GM19468 (cell line): Measurements from ENCODE around the gene SHC3.

Source experiments
- ATAC-seq: cut with Tn5 transposase; IDR thresholded peaks from one replicate; pipeline ENCODE4 v1.9.1; 2021; ENCODE audit warnings: mild to moderate bottlenecking, moderate library complexity, moderate number of reproducible peaks; ENCODE audit not compliant: unreplicated experiment; ENCODE audit errors: extremely low read depth

SHC3 gene

DNA sequence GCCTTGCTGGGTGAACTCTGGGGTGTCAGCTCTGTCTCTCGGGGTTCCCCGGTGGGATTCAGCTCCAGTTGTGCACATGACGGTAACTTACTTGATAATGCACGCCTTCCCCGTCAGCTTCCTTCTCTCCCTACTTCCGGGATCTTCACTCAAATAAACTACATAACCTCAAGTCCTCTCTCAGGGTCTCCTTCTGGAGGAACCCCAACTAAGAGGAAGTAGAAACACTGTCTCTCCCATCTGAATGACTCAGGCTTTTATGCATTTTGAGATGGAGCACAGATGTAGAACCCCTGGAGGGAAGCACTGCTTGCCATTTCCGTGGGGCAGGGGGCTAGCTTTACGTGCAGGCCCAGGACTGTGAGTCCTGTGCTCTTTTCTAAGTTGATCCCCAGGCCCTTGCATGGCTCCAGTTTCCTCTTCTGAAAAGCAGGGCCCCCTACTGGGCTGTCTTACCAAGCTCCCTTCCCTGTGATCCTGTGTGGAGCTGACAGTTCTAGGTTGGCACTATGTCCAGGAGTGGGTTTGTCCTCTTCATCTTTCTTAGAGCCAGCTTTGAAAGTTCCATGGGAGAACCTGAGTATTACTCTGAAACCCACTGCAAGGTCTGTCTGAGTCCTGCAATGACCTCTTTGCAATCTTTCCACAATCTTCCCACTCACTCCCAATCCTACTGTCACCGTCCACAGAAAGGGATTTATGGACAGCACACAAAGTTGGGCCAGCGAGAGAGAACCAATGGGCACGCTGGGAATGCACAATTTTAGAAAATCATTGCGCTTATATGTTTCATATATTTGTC lies 169.7 kb downstream of the SHC3 start:
- no peak for ATAC-seq

DNA sequence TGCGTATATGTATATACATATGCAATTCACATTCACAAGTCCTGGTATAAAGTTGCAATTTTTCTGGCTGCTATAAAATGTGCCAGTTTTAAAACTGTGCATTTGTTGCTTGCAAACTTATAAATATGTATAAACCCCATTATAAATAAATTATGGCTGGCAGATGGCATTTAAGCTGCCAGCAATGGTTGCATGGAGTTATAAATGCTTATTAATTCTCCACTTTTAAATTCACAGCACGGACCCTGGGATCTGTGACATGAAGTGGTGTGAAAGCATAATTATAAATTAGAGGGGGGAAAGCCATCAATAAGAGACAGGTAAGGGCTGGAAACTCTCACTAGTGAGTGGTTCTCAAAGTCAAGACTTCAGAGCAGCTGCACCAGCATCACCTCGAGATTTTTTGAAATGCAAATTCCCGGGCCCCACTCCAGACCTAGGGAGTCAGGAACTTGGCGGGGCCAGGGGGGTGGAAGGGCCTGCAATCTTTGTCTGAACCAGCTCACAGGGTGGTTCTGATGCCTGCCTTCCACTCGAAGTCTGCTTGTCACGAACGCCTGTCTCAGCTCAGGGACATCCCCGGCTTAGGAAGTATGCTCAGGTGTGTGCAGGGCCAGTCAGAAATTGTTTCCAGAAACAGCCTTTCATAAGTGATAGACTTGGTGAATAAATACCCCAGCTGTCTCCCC lies 170.4 kb downstream of the SHC3 start:
- no peak for ATAC-seq

DNA sequence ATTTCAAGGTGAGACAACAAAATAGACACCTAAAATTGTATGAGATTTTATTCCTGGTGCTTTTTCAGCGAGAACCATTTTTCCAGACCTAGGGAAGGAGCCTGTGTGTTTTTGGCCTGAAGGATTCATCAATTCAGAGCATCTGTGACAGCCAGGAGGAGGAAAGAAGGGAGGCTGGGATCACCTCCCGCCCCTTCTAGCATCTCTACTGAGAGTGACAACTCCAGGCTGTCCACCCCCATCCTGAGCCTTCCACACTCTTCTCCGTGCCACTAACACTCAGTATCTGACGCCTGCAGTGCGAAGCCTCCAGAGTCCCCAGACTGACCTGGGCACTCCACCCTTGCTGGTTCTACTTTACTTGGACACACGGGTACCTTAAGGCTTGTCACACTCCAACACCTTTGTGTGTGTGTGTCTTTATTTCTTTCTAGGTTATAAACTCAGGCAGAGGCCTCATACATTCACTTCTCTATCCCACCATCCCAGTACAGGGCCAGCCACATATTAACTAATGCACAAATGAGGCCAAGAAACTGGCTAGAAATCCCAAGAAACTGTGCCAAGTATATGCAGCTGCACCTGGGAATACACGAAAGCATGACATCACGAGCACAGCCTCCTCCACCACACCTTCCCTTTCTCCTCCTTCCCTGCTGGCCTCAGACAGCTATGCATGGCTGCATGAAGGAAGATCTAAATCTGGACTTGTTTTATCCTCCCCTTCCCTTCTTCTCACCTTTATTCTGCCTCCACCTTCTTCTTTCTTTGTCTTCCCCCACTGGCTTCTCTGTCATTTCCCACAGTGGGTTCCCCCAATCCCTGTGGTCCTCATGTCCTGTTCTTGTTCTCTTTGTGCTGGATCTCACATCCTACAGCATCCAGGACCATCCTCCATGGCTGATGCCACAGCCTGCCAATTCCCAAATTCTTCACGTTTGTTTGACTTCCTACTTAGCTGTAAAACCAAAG lies 171.3 kb downstream of the SHC3 start:
- ATAC-seq, result no peak

DNA sequence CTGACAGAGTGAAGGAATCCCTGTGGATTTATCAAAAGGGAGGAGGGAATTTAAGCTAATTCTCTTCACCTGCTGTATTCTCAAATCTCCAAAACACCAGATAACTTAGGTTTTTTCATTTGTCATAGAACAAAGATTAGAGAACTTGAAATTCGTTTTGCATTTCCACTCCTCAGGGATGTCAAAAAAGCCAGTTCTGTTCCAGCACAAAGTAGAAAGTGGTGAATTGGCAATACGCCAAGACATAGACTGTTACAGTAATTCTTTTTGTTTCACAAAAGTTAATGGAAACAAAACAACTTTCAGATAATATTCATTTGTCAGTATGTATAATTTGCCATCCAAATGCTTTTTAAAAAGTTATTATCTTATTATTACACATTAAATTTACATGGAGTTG lies 172.4 kb downstream of the SHC3 start:
- no peak for ATAC-seq

DNA sequence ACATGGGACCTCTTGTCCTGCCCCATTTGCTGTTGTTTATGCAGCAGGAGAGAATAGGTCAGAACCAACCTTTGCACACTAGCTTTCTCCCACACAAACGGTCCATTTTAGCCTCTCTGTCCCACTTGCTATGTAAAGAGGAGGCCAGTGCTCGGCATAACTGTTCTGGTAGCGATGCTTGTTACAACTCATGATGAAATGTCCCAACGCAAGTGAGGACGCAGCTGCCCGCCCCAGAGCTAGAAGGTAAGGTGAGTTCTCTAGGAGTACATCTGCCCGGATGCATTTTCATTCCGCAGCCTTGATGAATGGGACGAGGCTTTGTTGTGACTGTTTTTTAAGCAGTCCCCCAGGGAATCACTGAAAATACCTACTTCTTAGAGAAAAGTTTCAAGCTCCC lies 173.3 kb downstream of the SHC3 start:
- no peak for ATAC-seq

DNA sequence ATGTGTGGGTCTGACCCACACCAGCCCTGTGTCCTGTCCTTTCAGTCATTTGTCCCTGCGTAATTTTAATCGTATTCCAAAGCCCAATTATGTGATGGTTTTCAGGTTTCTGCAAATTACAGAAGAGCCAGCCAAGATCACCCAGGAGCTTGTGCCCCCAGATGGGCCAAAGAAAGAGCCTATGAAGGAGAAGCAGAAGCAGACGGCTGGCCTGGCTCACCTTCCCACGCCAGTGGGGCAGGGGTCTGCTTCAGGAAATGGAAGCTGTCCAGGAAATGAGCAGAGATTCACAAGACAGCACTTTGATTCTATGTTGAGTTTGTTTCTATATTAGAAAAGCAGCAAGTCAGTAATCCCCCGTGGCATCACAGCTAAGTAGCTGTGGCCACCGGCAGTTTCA lies 175.6 kb downstream of the SHC3 start:
- ATAC-seq, result no peak

DNA sequence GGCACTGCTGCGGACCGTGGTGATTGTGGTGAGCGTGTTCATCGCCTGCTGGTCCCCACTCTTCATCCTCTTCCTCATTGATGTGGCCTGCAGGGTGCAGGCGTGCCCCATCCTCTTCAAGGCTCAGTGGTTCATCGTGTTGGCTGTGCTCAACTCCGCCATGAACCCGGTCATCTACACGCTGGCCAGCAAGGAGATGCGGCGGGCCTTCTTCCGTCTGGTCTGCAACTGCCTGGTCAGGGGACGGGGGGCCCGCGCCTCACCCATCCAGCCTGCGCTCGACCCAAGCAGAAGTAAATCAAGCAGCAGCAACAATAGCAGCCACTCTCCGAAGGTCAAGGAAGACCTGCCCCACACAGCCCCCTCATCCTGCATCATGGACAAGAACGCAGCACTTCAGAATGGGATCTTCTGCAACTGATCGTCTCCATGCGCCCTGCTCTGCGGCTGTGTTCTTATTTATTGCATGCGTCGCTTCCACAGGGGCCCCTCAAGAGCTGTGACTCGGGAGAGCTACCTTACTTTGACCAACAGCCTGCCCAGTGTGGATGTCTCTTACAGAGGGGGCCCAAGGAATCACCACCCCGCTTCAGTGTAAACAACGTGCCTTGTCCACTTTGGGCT lies 176.6 kb downstream of the SHC3 start:
- ATAC-seq, result no peak

DNA sequence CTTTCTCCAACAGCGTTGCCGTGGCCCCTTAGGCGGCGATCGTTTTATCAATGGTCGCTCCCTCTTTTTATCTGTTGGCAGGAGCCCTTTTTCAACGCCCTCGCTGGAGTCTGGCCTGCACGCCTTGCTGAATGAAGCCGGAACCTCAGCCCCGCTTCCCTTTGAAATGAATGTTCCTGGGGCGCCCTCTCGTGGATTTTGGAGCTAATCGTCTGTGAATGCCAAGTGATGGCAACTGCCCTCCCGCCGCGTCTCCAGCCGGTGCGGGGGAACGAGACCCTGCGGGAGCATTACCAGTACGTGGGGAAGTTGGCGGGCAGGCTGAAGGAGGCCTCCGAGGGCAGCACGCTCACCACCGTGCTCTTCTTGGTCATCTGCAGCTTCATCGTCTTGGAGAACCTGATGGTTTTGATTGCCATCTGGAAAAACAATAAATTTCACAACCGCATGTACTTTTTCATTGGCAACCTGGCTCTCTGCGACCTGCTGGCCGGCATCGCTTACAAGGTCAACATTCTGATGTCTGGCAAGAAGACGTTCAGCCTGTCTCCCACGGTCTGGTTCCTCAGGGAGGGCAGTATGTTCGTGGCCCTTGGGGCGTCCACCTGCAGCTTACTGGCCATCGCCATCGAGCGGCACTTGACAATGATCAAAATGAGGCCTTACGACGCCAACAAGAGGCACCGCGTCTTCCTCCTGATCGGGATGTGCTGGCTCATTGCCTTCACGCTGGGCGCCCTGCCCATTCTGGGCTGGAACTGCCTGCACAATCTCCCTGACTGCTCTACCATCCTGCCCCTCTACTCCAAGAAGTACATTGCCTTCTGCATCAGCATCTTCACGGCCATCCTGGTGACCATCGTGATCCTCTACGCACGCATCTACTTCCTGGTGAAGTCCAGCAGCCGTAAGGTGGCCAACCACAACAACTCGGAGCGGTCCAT lies 177.4 kb downstream of the SHC3 start:
- ATAC-seq, result no peak

DNA sequence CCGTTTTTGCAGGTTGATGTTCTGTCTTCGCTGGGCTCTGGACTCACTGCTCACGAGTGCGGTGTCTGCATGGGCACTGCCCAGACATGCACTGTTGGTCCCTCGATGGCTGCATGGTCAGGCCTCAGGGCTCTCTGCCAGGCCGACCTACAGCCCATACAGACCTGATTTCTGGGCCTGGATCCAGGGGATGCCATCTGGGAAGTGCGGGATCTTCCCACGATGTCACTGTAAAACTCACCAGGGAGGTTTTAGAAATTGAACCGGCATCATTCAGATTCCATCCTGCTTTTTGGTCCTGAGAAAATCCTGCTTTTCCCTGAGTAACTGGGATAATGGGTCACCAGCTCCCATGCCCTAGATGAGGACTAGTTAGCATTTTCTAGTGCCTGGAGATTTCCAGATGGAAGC lies 178.2 kb downstream of the SHC3 start:
- no peak for ATAC-seq

DNA sequence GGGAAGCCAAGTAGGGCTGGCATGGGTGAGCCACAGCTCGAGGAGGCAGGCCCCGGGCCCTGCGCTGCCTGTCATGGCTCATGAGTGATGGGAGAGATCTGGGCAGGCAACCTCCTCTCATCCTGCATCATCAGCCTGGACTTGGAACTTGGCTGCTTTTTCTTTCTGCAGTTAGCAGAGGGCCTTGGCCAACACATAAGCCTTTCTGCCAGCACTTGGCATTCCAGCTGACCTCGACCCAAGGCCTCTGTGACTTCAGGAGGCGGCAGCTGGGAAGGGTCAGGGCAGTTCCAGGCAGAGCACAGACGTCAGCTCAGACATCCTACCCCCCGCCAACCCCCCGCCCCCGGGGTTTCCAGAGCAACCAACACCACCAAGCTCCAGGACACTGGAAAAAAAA lies 179.7 kb downstream of the SHC3 start:
- no peak for ATAC-seq

DNA sequence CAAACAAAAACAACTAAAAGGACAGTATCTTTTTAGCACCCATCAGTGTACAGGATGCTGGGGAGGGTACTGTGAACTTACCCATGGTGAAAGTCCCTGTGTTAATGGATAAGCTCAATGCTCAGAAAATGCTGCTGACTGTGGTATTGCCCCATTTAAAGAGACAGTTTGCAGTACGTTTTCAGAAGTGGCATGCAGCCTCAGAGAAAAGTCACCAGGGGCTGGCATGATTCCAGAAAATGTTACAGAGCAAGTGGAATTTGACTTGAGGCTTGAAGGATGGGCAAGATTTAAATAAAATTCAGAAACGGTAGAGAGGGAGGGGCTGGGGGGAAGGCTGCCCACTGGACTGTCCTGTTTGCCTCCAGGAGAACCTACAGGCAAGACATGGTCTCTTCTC lies 180.1 kb downstream of the SHC3 start:
- no peak for ATAC-seq

DNA sequence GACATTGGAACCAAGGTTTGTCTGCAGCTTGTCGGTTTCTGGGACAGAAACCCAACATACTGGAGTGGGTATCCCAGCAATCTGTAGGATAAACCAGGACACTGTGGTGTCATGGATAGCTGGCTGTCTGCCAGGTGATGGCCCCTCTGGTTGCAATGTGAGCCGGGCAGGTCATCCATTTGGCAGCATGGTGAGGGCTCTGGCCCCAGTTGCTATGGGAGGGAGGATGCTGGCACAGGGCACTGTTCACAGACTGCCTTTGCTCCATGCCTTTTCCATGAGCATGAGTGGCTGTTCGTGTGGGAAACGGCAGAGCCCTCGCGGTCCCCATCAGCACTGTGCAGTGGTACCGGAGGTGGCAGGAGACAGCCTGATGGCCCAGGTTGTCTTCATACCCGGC lies 181.0 kb downstream of the SHC3 start:
- ATAC-seq, result no peak

DNA sequence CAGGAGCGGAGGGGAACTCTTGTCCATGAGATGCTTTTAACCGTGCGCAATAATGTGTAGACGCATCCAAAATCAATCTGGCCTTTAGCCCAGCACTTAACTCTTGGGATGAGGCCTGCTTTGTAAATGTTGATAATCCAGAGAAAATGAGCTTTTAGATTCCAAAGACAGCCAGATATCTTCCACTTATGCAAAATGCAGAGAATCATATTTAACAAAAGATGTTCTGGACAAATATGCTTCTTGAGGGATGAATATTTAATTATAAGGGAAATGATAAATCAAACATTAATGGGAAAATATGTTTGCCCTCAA lies 181.7 kb downstream of the SHC3 start:
- ATAC-seq, result no peak

DNA sequence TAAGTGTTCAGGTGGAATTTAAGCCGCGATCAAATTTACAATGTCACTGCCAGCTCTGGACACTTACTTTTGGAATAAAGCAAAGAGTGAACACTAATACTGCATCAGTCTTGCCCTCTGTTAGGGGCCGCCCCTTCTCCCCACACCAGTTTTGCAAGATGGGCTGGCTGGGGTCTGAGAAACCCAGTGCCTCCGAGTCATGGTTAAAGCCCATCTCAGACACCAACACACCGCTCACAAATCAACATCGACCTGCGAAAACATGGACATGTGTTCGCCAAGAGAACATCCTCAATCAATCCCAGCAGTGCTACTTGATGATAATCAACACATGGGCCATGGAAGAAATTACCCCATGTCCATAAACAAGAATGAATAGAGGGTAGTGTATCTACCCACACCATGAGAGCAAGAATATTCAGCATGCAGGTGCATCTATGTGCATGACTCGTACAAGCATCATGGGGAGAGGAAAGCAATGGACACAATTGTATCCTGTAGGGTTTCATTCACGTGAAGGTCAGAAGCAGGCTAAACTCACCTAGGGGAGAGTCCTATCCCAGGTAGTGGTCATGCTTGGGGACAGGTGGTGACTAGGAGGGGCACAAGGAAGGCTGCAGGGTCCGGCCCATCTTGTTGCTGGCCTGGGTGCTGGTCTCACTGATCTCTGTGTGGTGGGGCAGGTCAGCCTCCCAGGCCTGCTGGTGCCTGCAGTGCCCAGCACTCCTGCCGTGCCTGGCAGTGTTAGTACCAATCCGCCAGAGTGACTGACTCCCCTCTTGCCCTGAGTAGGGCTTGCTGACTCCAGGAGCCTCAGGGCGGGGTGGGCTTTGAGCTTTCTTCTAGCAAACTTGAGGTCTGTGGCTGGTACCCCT lies 182.3 kb downstream of the SHC3 start:
- ATAC-seq, result no peak

DNA sequence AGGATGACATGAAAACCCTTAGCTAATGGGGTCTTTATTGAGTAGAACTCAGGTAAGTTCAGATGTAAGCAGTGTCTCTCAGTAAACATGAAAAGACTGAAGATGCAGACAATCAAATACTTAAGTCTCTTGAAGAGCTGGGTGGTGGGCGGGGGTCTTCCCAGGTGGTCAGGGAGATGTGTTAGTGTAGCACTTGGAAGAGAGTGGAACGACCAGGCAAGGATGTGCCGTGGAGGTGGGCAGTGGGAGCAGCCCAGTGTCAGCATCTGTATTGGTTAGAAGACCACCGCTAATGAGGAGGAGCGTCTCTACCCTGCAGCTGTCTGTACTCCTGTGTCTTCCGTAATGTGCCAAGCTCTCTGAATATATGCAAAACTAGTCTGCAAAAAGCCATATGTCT lies 183.0 kb downstream of the SHC3 start:
- no peak for ATAC-seq

DNA sequence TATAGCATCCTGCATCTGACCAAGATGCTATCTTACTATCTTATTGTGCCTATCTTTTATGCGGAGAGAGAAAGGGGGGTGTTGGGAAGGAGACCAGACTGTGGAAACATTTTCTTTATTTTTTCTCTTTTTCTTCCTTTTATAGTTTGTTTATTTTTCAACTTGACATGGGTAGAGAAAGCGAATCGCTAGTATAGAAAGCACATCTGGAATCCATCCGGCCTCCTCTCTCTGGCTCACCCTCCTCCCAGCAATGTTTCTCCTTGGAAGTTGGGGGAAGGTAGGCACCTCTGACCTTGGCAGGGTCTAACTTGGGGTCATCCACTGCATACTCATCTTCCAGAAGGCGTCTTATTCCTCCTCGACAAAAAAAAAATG lies 183.4 kb downstream of the SHC3 start:
- no peak for ATAC-seq

DNA sequence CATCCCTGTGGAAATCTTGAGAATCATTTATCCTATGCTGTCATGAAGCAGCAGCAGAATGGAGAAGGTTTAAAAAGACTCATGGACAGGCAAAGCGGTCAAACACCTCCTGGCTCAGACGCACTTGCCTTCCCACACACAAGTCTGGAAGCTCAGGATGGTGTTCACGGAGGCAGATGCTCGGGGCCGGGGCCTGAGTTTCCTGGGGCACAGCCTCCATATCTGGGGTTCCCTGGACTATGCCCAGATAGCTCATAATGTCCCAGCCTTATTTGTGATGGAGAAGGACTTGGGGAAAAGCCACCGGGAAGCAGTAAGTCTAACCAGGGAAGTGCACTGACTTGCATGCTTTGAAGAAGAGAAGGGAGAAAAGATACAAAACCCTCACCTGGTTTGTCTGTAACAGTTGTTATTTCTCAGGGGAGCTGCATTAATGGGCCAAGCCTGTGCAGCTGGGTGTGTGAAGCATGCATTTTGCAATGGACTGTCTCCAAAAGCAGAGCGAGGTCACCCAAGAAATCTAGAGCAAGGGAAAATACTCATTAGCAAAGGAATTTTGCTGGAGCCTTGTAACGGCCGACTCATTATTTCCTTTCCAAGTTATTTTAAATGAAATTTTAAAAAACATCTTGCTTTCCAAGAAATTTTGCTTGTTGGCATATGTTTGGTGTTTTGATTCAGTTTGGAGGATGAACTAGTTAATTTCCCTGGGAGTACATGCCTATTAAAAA lies 184.0 kb downstream of the SHC3 start:
- ATAC-seq, result no peak
